Uterus (tissue), 2 donors: Measurements from ENCODE around the gene VWA8.

Experiments used
- POLR2A ChIP-seq, 2 donors: fragments of 450-650 bp; IDR thresholded peaks; one replicate each; pipeline ENCODE4 v1.6.1; 2016; ENCODE audit warnings: antibody characterized with exemption in 2 of 2, mild to moderate bottlenecking in 1 of 2, moderate library complexity in 1 of 2
- TF ChIP-seq, protein P1 (sequence below), 4 experiments: fragments of 200-600 bp in 2 of 4; fragments of 450-650 bp in 2 of 4; sonication (generic) in 2 of 4; IDR thresholded peaks; one replicate each; pipeline ENCODE4 v1.5.1; 2016 to 2019; ENCODE audit warnings: antibody characterized with exemption in 4 of 4, mild to moderate bottlenecking in 2 of 4, moderate library complexity in 1 of 4

DNA sequence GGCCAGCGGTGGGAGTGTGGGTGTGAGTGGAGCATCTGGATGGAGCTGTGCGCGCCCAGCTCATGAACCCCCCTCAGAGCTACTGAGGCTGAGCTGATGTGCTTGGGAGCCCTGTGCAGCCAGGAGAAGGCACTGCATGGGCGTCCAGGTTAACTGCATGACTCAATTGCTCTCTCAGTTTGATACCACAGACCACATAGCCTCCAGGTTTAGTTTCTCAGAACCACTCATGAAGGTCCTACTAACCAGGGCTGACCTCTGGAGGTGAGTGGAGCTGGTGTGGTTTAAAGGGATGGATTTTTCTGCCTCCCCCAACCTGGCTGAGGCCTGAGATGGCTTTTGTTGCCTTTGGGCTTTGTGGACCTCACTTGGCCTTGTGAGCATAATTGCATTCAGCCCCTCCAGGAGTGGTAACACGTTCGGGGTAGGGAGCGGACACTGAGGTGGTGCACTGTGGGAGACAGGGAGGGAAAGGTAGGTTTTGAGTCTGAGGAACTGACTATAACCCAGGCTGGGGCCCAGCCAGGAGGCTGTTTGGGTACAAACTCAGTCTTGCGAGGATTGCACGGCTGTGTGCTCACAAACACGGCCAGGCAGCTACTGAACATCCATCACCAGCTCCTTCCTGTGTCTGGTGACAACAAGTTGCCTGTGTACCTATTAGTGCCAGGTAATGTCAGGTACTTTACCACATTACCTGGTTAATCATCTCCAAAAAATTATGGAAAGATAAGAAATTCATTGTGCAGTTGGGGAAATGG is 406.1 kb downstream of the VWA8 start:
- no peak for TF ChIP-seq POLR2A (IDR thresholded peaks at IDR 0.05)
- TF ChIP-seq, protein P1, sequence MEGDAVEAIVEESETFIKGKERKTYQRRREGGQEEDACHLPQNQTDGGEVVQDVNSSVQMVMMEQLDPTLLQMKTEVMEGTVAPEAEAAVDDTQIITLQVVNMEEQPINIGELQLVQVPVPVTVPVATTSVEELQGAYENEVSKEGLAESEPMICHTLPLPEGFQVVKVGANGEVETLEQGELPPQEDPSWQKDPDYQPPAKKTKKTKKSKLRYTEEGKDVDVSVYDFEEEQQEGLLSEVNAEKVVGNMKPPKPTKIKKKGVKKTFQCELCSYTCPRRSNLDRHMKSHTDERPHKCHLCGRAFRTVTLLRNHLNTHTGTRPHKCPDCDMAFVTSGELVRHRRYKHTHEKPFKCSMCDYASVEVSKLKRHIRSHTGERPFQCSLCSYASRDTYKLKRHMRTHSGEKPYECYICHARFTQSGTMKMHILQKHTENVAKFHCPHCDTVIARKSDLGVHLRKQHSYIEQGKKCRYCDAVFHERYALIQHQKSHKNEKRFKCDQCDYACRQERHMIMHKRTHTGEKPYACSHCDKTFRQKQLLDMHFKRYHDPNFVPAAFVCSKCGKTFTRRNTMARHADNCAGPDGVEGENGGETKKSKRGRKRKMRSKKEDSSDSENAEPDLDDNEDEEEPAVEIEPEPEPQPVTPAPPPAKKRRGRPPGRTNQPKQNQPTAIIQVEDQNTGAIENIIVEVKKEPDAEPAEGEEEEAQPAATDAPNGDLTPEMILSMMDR (IDR thresholded peaks at IDR 0.05) = no peak
